Activated CD8-positive, alpha-beta memory T cell treated with anti-CD3 and anti-CD28 coated beads for 48 hours (primary cell): ENCODE data around the gene MAP3K12.
"Not testable (repeated sequence)": the region's sequence is repeated elsewhere in the genome, so short reads cannot be mapped to it uniquely, and the experiment has no call there.

Experiments used
- DNase-seq, 3 experiments: peaks; one replicate each; pipeline ENCODE4 v3.0.0-alpha.2; 2020; ENCODE audit warnings: low read depth in 2 of 3, low spot score in 2 of 3

The MAP3K12 gene

GRCh38 chr12:53493610-53494391, 5.5 kb downstream of the MAP3K12 start:
- DNase-seq = no peak

GRCh38 chr12:53492830-53493609, 6.2 kb downstream of the MAP3K12 start:
- peak; percentile 66 to 71 (median 70) for DNase-seq

GRCh38 chr12:53492188-53492587, 7.1 kb downstream of the MAP3K12 start:
- no peak for DNase-seq

- no peak for DNase-seq
These were observed 9.9 kb downstream of the MAP3K12 start for GRCh38 chr12:53489242-53489864.

- DNase-seq = no peak
These were observed 12.3 kb downstream of the MAP3K12 start for GRCh38 chr12:53486736-53487487.

GRCh38 chr12:53485955-53486735, 13.1 kb downstream of the MAP3K12 start:
- DNase-seq = no peak

- no peak for DNase-seq
These were observed 14.3 kb downstream of the MAP3K12 start for GRCh38 chr12:53484686-53485575.

- no peak for DNase-seq
These were observed 15.3 kb downstream of the MAP3K12 start for GRCh38 chr12:53483979-53484377.

GRCh38 chr12:53483225-53483978, 15.9 kb downstream of the MAP3K12 start:
- no peak for DNase-seq

- no peak for DNase-seq
These were observed 16.6 kb downstream of the MAP3K12 start for GRCh38 chr12:53482626-53483168.

- DNase-seq = no peak
These were observed 17.2 kb downstream of the MAP3K12 start for GRCh38 chr12:53481939-53482586.

- DNase-seq = not testable (repeated sequence)
These were observed 17.8 kb downstream of the MAP3K12 start for GRCh38 chr12:53481458-53481857.

GRCh38 chr12:53480491-53481442, 18.5 kb downstream of the MAP3K12 start:
- DNase-seq = no peak

GRCh38 chr12:53479331-53479730, 19.9 kb downstream of the MAP3K12 start:
- DNase-seq = no peak

- DNase-seq = no peak
These were observed 20.4 kb downstream of the MAP3K12 start for GRCh38 chr12:53478865-53479264.

- no peak for DNase-seq
These were observed 22.5 kb downstream of the MAP3K12 start for GRCh38 chr12:53476769-53477209.

- DNase-seq = no peak
These were observed 24.4 kb downstream of the MAP3K12 start for GRCh38 chr12:53474819-53475218.
